HL-60/S4 treated with phorbol 12-myristate 13-acetate at 8.2 ng/mL for 4 days and 3 days (cell line): ENCODE results near the gene DIPK1A.

Source experiments
- in situ Hi-C: fragments of 300-500 bp; cut with MboI; formaldehyde crosslinking; loops from 2 replicates; pipeline ENCODE4 v1.15.0; 2022; ENCODE audit warnings: low sequenced_read_pairs

The DIPK1A gene

DNA sequence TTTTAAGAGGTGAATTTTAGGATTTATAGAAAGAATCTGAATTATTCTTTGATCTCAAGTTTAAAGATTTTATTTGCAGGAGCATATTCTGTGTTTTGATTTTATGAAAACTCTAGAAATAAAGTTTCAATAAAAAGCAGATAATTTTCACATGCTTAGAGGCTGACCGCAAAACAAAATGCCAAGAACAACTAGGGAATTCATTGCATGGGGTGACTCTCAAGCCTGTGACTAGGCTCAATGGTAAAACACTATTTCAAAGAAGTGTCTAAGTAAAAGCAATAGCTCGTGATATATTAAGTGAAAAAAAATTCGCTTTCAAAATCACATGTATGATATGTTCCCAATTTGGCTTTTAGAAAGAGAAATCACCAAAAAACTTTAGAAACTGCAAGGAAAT is 79.9 kb downstream of the DIPK1A start:
- in situ Hi-C loops = no loop called here

- in situ Hi-C loops = no loop called here
Observed at GRCh38 chr1:92879316-92879968, 81.8 kb downstream of the DIPK1A start.

GRCh38 chr1:92877792-92878191 is 83.5 kb downstream of the DIPK1A start:
- in situ Hi-C loops = no loop called here

GRCh38 chr1:92877081-92877711 is 84.1 kb downstream of the DIPK1A start:
- in situ Hi-C loops = no loop called here

GRCh38 chr1:92876351-92876750 is 84.9 kb downstream of the DIPK1A start:
- in situ Hi-C loops = no loop called here

- in situ Hi-C loops = no loop called here
Observed at GRCh38 chr1:92874987-92875386, 86.3 kb downstream of the DIPK1A start.

DNA sequence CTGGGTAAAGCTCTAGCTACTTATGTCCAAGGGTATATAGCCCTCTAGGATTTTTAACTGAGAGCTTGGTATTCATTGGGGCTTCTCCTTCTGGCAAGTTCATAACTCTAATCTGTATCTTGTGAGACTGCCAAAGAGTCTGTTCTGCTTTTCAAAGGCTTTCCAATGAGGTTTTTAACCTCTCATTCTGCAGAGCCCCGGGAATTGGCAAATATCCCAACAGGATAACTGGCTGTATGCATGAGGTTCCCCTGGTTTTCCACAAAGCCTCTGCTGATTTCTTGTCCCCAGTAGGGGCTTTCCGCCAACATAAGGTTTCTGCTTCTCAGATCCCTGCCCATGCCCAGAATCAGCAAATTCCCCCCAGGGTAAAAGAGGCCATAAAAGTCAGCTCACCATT is 88.5 kb downstream of the DIPK1A start:
- in situ Hi-C loops = no loop called here

DNA sequence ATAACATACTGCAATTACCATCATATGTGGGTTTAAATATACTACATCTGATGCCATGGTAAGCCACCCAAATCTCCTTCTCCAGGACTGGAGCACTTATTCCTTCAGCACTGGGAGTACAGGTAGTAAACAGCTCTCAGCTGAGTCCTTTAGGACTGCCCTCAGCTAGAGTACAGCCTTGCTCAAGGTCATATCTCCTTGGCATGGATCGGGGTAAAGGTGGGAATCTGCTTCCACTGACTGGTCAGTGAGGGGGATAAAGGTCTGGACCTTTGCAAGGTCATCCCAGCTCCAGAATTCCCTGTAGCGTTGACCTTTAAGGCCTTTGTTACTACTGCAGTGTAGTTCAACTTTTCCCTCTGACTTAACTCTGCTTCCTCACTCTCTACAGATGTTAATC is 90.7 kb downstream of the DIPK1A start:
- in situ Hi-C loops = no loop called here

DNA sequence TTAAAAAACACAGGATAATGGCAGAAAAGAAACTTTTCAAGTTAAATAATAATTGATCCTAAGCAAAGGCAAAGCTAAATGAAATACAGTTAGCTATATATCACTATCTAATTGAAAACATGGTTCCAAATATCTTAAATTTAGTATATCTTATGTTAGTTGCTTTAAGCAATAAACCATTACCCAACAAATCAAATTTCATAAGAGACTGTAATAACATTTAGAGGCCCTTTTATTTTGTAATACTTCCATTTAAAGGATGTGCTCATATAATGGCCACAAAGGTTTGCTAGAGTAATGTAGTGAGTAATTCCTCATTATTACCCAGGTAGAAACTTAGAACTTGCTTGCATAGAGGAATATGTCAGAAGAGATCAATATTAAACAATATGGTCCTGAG is 97.1 kb downstream of the DIPK1A start:
- in situ Hi-C loops = no loop called here

GRCh38 chr1:92862605-92863004 is 98.7 kb downstream of the DIPK1A start:
- in situ Hi-C loops = no loop called here

- in situ Hi-C loops = loop anchor here (10.0 kb wide), 1 partner anchor 135 kb away; no protein-coding TSS in a partner anchor
Observed at GRCh38 chr1:92859400-92860039, 101.7 kb downstream of the DIPK1A start.

DNA sequence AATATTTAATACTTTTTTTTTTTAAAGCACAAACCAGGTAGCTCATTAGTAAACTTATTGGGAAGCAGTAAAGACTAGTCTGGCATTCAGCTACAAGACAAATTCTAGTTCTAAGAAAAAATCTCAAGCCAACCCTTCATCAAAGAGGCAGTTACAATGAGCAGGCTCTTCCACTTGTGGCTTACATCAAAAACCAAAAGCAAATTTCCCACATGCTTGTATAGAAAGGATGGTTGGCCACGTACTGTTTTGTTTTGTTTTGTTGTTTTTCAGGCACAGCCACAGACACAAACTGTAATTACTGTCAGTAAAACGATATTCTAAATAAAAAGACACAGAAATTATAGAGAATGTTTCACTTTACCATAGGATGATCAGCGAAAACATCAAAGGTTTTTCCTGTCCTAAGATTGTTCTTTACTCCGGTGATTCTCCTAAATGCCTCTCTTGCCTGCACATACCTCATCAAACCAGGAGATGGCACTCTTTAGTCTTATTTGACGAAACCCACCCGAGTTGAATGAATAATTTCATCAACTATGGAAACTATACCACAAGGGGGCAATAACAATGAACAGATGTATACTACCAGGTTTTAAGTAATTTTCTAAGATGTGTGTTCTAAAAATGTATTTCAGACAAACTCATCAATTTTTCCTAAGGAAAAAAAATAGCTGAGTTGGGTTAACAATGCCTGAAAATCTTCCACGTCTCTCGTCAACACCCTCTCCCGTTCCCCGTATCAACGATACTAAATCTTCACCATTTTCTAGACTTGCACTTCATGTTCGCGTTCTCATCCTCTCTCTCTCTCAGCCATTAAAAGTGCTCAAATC is 102.5 kb downstream of the DIPK1A start:
- in situ Hi-C loops = loop anchor here (10.0 kb wide), 1 partner anchor 136 kb away; no protein-coding TSS in a partner anchor

GRCh38 chr1:92857817-92858216 is 103.4 kb downstream of the DIPK1A start:
- in situ Hi-C loops = loop anchor here (10.0 kb wide), 1 partner anchor 137 kb away; no protein-coding TSS in a partner anchor

DNA sequence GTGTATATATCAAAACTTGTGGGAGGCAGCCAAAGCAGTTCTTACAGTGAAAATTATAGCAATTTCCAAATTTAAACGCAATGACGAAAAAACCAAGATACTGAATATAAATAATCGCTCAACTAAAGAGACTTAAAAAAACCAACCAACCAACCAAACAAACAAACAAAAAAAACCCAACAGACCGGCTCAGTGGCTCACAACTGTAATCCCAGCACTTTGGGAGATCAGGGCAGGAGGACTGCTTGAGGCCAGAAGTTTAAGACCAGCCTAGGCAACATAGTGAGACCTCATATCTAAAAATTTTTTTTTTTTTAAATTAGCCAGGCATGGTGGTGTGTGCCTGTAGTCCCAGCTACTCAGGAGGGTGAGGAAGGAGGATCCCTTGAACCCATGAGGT is 106.0 kb downstream of the DIPK1A start:
- in situ Hi-C loops = loop anchor here (10.0 kb wide), 1 partner anchor 140 kb away; no protein-coding TSS in a partner anchor

GRCh38 chr1:92854101-92854785 is 107.0 kb downstream of the DIPK1A start:
- in situ Hi-C loops = loop anchor here (10.0 kb wide), 1 partner anchor 141 kb away; no protein-coding TSS in a partner anchor

GRCh38 chr1:92853299-92853698 is 108.0 kb downstream of the DIPK1A start:
- in situ Hi-C loops = loop anchor here (10.0 kb wide), 1 partner anchor 142 kb away; no protein-coding TSS in a partner anchor

- in situ Hi-C loops = loop anchor here (10.0 kb wide), 1 partner anchor 143 kb away; no protein-coding TSS in a partner anchor
Observed at GRCh38 chr1:92851729-92852128, 109.5 kb downstream of the DIPK1A start.

DNA sequence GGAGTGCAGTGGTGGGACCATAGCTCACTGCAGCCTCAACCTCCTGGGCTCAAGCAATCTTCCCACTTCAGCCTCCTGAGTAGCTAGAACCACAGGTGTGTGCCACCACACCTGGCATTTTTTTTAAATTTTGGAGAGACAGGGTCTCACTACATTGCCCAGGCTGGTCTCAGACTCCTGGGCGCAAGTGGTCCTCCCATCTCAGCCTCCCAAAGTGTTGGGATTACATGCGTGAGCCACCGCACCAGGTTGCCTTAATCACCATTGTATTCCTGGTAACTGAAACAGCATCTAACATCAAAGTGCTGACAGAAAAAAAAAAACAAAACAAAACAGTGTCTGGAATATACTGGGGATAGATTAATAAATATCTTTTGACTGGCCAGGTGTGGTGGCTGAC is 111.2 kb downstream of the DIPK1A start:
- in situ Hi-C loops = loop anchor here (10.0 kb wide), 1 partner anchor 145 kb away; no protein-coding TSS in a partner anchor

- in situ Hi-C loops = no loop called here
Observed at GRCh38 chr1:92848201-92848600, 113.1 kb downstream of the DIPK1A start.

- in situ Hi-C loops = no loop called here
Observed at GRCh38 chr1:92845908-92846307, 115.4 kb downstream of the DIPK1A start.
